GM20431 (cell line): ENCODE results near the gene EXOC4.
"Not testable (repeated sequence)": the region's sequence is repeated elsewhere in the genome, so short reads cannot be mapped to it uniquely, and the experiment has no call there.

ENCODE experiments used
- in situ Hi-C: fragments of 300-500 bp; cut with MseI, MboI; formaldehyde crosslinking; loops from one replicate; pipeline ENCODE4 v1.15.0; 2020; ENCODE audit warnings: low sequenced_read_pairs; ENCODE audit not compliant: unreplicated experiment

EXOC4 gene

DNA sequence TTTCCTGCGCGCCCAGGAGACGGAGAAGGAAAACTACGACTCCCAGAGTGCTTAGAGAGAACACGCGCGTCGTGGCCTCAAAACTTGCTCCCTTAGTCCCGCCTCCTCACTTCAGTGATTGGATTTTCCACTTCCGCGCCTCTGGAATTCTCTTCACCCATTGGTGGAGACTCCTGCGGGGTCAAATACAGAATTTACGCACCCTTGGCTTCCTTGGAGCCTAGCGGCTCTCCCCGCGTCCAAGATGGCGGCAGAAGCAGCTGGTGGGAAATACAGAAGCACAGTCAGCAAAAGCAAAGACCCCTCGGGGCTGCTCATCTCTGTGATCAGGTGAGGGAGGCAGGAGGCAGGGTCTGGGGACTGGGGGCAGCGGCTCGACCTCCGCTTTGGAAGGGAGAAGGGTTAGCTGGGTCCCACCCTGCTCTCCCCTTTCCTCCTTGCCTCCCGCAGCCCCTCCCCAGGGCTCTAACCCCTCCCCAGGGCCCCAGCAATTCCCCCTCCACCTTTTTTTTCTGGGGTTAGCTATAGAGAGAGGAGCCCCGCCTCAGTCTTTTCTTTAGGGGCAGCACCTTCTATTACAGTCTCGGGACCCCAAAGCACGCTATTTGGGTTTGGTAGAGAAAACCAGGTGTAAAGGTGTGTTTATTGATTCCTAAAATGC lies at the start of gene EXOC4:
Gene EXOC4 (plus strand): TSS at position 221 of the 661 bp plus-strand sequence.
- in situ Hi-C loops = no loop called here

DNA sequence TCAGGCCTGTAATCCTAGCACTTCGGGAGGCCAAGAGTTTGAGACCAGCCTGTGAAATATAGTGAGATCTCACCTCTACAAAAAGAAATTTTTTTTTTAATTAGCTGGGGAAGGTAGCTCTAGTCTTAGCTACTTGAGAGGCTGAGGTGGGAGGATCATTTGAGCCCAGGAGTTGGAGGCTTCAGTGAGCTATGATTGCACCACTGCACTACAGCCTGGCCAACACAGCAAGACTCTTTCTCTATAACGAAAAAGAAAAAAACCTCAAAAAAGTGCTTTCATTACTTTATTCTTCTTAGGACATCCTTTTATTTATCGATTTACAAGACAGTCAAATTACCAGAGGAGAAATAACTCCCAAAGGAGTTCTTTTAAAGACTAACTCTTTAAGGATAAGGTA lies 49.4 kb upstream of the EXOC4 start:
- in situ Hi-C loops = no loop called here

DNA sequence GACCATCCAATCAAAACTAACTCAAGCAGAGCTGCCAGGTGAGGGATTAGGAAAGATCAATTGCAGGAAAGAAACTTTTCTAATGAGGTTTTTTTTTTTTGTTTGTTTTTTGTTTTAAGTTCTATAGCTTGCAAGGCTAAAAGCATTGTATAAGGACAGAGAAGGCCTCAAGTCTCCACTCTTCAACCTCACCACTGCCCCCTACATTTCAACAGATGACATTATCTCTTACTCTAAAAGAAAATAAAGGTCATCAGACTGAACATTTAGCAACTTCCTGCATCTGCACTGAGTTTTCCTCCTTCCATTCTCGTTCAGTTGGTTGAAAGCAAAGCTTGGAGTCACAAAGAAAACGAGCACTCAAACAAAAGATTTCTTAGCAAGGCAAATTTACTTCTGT lies 45.2 kb upstream of the EXOC4 start:
- in situ Hi-C loops = no loop called here

DNA sequence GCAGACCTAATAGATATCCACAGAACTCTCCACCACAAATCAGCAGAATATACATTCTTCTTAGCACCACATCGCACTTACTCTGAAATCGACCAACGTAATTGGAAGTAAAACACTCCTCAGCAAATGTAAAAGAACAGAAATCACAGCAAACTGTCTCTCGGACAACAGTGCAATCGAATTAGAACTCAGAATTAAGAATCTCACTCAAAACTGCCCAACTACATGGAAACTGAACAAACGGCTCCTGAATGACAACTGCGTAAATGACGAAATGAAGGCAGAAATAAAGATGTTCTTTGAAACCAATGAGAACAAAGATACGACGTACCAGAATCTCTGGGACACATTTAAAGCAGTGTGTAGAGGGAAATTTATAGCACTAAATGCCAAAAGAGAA lies 42.1 kb upstream of the EXOC4 start:
- in situ Hi-C loops = not testable (repeated sequence)

DNA sequence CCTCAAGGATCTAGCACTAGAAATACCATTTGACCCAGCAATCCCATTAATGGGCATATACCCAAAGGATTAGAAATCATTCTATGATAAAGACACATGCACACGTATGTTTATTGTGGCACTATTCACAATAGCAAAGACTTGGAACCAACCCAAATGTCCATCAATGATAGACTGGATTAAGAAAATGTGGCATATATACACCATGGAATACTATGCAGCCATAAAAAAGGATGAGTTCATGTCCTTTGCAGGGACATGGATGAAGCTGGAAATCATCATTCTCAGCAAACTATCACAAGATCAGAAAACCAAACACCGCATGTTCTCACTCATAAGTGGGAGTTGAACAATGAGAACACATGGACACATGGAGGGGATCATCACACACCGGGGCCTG lies 39.1 kb upstream of the EXOC4 start:
- in situ Hi-C loops = not testable (repeated sequence)

DNA sequence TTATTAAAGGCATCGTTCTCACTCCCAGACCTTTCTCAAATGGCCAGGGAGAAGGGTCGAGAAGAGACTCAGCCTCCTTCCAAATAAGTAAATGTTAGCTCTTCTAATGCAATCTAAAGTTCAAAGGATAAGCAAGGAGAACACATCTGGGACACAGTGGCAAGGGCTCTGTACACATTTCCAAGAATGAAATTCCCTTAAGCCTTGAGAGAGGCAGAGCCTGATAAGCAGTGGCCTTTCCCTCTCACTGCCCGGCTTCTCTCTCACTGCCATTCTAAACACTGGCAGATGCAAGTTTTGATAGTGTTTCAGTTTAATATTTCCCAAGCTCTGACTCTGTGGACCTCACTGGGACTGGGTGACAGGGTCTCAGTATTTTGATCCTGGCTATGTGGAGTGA lies 35.1 kb upstream of the EXOC4 start:
- in situ Hi-C loops = no loop called here

DNA sequence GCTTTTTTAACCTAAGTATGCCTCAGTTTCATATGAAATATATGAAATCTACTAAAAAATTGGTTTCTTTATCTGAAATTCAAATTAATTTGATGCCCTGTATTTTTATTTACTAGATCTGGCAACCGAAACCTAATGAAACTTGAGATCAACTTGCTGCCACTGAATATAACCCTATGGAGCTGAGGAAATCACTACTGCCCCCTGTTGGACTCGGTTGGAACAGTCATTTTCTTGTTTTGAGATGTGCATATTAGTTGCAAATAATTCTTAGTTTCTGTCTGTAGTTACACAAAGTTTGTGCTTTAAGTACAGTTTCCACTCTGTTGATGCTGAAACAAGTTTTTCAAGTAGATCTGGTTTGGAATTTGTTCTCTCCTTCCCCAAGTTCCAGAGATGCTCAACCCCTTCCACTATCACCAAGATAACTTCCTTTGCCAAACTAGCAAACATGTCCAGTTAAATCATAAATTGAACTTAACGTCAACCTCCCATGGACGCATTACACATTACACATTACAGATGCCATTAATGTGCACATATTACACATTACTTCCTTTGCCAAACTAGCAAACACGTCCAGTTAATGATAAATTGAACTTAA lies 22.2 kb upstream of the EXOC4 start:
- in situ Hi-C loops = no loop called here

DNA sequence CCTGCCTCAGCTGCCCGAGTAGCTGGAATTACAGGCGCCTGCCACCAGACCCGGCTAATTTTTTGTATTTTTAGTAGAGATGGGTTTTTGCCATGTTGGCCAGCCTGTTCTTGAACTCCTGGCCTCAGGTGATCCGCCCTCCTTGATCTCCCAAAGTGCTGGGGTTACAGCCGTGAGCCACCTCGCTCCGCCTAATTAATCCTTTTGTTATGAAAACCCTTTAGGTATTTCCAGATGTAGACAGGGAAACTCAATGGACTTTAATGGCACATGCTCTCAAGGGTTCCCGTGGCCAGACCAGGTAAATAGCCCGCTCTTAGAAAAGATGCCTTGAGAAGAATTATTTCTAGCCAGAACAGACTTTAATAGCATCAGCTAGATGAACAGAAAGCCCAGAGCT lies 19.7 kb upstream of the EXOC4 start:
- in situ Hi-C loops = no loop called here

DNA sequence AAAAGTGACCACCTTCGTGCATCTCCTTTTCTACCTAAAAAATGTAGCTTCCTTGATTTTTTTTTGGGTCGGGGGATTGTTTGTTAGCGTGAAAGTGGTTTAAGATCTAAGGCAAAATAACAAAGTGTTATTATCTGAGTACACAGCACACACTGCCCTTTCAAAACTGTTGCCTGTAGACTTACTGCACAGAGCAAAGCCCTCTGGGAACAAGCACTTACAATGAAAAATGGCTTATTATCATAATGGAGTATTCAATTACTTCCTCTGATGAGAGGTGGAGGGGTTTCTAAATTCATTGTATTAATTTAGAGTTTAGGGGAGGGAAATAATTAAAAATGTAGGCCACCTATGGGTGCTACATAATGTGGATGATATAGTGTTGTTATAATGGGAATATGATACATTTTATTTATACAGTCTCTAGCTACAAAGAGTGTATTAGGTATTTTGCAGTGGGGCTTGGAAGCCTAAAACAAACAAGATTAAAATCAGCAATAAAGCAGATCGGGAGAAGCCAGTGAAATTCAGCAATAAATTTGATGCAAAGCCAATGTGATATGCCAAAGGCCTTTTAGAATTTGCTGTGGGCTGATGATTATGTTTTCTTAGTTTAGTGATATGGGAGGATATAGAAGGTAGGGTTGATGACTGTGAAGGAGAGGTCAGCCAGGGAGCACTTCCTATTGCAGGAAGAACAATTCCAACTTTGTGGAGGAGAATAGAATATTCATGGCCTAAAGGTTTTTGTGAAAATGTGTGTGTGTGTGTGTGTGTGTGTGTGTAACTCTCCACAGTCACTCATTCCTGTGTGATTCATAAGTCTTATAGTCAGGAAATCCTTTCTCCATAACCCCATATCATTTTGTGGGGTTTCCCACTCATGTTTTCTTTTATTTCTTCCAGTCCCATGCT lies 17.7 kb upstream of the EXOC4 start:
- in situ Hi-C loops = no loop called here

DNA sequence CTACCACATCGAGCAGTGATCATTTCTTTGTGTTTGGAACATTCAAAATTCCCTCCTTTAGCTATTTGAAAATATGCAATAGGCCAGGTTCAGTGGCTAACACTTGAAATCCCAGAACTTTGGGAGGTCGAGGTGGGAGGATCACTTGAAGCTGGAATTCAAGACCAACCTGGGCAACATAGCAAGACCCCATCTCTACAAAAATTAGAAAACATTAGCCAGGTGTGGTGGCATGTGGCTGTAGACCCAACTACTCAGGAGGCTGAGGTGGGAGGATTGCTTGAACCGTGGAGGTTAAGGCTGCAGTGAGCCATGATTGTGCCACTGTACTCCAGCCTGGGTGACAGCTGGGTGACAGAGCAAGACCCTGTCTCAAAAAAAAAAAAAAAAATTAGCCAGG lies 15.3 kb upstream of the EXOC4 start:
- in situ Hi-C loops = no loop called here

DNA sequence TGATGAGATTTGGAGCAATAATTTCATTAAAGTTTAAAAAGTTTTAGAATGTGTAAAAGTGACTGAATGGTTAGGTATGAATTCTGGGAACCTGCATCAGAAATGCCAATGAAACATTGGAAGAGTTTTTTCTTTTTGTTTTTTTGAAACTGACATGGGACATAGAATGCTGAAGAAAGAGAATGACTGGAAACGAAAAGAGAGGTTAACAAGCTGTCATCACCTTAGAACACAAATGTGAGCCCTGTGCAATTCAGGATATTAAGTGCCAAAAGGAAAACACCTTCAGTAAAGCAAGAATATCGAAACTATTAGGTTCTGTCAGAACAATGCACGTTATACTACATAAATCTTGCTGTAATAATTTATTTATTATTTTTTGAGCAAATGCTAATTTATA lies 12.6 kb upstream of the EXOC4 start:
- in situ Hi-C loops = no loop called here

DNA sequence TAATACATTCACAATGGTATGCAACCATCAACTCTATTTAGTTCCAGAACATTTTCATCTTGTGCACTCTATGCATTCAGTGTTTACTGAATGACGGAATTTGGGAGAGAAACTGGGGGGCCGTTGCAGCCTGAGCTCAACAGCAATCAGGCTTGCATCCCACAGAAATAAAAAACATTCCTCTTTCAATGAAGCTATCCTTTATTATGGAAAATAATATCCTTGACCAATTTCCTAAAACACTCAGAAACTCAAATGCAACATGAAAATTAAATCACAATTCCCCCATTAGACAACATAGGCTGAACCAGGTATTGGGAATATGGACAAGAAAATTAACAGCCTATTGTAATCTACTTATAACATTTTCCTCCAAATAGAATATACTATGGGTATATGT lies 6.3 kb upstream of the EXOC4 start:
- in situ Hi-C loops = no loop called here

DNA sequence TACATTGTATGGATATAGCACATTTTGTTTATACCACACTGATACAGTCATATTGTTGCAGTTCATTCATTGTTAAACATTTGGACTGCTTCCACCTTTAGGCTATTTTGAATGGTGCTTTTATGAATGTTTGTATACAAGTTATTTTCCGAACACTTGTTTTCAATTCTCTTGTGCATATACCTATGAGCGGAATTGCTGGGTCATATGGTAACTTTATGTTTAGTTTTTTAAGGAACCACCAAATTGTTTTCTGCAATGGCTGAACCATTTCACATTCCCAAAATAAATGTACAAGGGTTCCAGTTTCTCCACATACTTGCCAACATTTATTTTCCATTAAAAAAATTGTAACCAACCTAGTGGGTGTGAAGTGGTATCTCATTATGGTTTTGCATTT lies 4.0 kb upstream of the EXOC4 start:
- in situ Hi-C loops = no loop called here

DNA sequence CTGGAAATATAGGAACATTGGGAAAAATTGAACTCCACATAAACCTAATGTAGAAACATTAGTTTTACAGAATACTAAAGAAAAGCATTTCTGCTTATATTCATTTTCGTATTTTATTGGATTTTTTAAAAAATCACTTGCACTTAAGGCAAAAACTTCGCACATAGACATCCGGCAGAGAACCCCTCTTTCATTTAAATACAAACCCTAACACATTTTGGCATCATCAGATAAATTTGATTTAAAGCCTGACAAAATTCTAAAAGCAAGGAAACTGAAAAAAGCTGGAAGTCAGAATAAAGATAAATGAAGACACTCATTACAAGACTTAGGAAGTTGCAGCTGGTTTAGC lies 396 bp upstream of the EXOC4 start:
- in situ Hi-C loops = no loop called here

DNA sequence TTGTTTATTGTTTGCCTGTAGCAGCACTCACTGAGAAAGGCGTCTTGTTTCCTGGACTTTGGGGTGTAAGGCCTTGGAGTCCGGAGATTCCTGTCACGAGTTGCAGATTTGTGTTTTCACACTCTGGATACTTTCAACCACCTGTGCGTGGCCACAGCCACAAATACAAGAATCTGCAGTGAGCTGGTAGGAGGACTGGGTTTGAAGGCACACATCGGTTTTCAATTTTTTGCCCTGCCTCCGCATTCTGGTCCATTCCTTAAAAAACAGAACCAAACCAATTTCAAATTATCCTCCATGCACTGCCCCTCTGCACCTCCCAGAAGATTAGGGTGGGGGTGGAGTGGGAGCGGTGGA lies 619 bp downstream of the EXOC4 start:
- in situ Hi-C loops = no loop called here

DNA sequence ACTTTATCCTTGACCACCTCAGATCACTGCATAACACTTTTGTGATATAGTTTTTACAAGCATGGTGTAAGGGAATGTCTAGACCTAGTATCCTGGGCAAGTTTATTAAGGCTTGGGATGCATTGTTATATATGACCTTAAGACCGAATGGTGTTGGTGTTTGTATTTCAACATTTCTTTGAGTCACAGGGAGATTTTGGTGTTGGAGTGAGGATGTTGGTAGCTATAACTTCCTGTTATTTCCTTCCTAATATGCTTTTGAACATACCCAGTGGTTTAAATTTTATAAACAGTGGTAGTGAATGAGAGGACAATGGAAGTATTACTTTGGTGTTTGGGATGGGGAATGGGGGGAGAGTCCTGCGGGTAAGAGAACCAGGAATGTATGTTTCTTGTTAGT lies 2.6 kb downstream of the EXOC4 start:
- in situ Hi-C loops = no loop called here

DNA sequence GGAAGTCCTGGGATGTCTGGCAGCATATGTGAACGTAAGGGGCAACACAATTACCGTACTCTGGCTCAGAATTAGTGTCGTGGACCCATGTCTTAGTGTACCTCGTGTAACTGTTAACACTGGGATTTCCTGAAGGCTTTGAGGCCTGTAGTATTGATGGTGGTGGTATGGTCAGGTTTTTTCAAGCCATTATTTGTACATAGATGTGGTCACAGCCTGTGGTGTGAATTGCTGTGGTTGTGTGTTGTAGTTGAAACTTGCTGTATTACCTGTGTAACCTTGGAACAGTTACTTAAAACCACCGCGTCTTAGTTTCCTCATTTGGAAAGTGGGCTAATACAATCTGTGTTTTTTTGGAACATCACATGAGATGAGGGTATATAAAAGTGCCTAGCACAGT lies 5.3 kb downstream of the EXOC4 start:
- in situ Hi-C loops = no loop called here

DNA sequence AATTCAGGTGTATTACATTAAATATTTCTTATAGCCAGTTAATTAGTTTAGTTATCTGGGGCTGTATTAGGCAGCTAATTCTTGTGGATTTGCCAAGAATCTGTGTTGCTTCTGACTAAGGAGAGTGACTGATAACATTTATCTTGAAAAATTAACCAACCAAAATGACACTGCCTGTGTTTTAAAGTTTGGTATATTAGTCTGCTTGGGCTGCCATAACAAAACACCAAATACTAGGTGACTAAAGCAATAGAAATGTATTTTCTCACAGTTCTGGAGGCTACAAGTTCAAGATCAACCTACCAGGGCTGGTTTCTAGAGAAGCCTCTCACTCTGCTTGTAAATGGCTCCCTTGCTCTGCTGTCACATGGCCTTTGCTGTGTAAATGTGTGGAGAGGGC lies 12.9 kb downstream of the EXOC4 start:
- in situ Hi-C loops = no loop called here

DNA sequence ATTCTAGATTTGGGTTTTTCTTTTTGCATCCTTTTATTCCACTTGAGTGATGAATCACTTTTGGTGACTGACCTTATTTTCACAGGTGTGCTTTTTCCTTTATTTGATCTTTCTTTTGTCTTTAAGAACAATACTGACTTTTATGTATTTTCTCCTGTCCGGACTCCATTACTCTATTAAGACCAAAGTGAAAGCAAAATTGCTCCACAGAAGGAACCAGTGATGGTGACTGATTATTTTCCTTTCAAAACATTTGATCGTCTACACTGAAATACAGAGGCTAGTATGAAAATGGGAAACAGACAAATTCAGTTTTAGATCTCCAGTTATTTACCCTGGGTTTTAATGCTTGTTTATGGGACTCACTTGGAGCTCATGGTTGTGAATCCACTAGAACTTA lies 15.5 kb downstream of the EXOC4 start:
- in situ Hi-C loops = no loop called here

DNA sequence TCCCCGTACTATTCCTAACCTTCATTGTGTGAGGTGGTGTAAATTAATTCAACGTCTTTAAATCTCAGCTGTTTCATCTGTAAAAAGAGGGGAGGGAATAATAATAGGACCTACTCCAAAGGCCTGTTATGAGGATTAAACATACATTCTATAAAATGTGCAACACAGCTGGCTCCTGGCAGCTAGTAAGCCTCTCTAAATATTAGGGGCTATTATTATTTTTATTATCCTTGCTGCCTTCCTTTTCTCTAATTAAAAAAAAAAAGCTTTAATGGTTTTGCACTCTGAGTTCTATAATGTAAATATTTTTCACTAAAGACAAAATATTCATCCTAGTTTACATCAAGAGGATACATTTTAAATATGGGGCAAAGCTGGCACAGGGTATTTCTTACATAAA lies 19.5 kb downstream of the EXOC4 start:
- in situ Hi-C loops = no loop called here

DNA sequence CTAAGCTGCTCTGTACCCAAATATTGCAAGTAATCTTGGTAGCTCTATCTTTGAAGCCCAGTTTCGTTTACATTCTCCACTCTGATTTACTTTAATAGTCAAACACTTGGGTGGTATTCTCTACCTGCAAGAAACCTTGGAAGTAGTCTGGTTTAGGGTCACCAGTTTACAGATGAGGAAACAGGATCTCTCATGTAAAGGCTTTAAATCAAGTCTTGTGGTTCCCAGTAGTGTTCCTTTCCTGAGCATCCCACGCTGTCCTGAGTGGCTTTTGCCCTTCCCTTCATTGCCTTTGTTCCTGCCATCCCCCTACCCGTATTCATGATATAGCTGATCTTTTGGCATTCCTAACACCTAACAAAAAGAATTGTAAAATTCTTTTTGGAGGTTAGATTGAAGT lies 20.3 kb downstream of the EXOC4 start:
- in situ Hi-C loops = no loop called here
